OCI-LY3 (cell line): ENCODE measurements around the gene B4GALT2.

Experiments
- H2AFZ ChIP-seq: fragments of 200-600, 300-600 bp; shearing (Covaris generic); 2 replicates; pipeline ENCODE4 v1.6.0; 2014; ENCODE audit warnings: antibody characterized with exemption, low read depth, low read length
- H3K27ac ChIP-seq: fragments of 200-600, 300-600 bp; sonication (generic); 2 replicates; pipeline ENCODE4 v1.5.1; 2014; ENCODE audit warnings: mild to moderate bottlenecking, low read length, moderate library complexity, mixed read lengths
- H3K27me3 ChIP-seq: fragments of 200-600, 300-600 bp; sonication (generic); 2 replicates; pipeline ENCODE4 v1.6.1; 2014; ENCODE audit warnings: low read depth, low read length, mixed read lengths
- H3K36me3 ChIP-seq: fragments of 200-600, 300-600 bp; sonication (generic); replicated peaks from 2 replicates; pipeline ENCODE3; 2014; ENCODE audit warnings: low read depth, low read length, mixed read lengths
- H3K4me1 ChIP-seq: fragments of 300-600, 200-600 bp; sonication (generic); 2 replicates; pipeline ENCODE4 v1.6.1; 2014; ENCODE audit warnings: low read length, mixed read lengths
- H3K4me2 ChIP-seq: fragments of 200-600, 300-600 bp; sonication (generic); 2 replicates; pipeline ENCODE4 v1.6.1; 2014; ENCODE audit warnings: low read length, mixed read lengths
- H3K4me3 ChIP-seq: fragments of 300-600, 200-600 bp; sonication (generic); 2 replicates; pipeline ENCODE4 v1.5.1; 2014; ENCODE audit warnings: antibody characterized with exemption, mild to moderate bottlenecking, low read length, moderate library complexity
- H3K79me2 ChIP-seq: fragments of 300-600, 200-600 bp; shearing (Covaris generic); 2 replicates; pipeline ENCODE4 v1.6.1; 2014; ENCODE audit warnings: mild to moderate bottlenecking, low read length, mixed read lengths
- H3K9ac ChIP-seq: fragments of 300-600, 200-600 bp; shearing (Covaris generic); 2 replicates; pipeline ENCODE4 v1.6.0; 2014; ENCODE audit warnings: mild to moderate bottlenecking, low read length, moderate library complexity
- H3K9me3 ChIP-seq: fragments of 200-600, 300-600 bp; shearing (Covaris generic); 2 replicates; pipeline ENCODE4 v1.6.1; 2014; ENCODE audit warnings: low read length, mixed read lengths; ENCODE audit not compliant: insufficient read depth
- H4K20me1 ChIP-seq: fragments of 200-600, 300-600 bp; sonication (generic); 2 replicates; pipeline ENCODE4 v1.6.1; 2016; ENCODE audit warnings: low read length, mixed read lengths; ENCODE audit not compliant: insufficient read depth
- CTCF ChIP-seq: fragments of 200-600, 300-600 bp; sonication (generic); IDR thresholded peaks from 2 replicates; pipeline ENCODE4 v1.5.1; 2014; ENCODE audit warnings: antibody characterized with exemption, low read length, low read depth
- EZH2phosphoT487 ChIP-seq: fragments of 200-600 bp; shearing (Covaris generic); IDR thresholded peaks from 2 replicates; pipeline ENCODE4 v1.6.1; 2018; ENCODE audit warnings: antibody characterized with exemption, mixed run types, low read depth

B4GALT2 gene

GRCh38 chr1:44032170-44032790 is 53.3 kb downstream of the B4GALT2 start:
- Histone ChIP-seq H3K4me2 (no peak overlapping the region), H3K27ac (no peak overlapping the region), H3K9me3 (no peaks in the 10 kb centered on the region), H3K9ac (no peak overlapping the region), H3K4me1 (peaks cover 18% of the 10 kb centered on the region), H3K79me2 (no peaks in the 10 kb centered on the region), H2AFZ (no peak overlapping the region), H3K4me3 (no peak overlapping the region), H3K36me3 (no peaks in the 10 kb centered on the region), H4K20me1 (no peaks in the 10 kb centered on the region), H3K27me3 (no peaks in the 10 kb centered on the region)
- no peak for TF ChIP-seq EZH2phosphoT487
- no peak for TF ChIP-seq CTCF

- H2AFZ ChIP-seq, result no peak overlapping the region
- peaks cover 18% of the 10 kb centered on the region for H3K4me1 ChIP-seq
- no peaks in the 10 kb centered on the region for H4K20me1 ChIP-seq
- H3K27ac ChIP-seq, result no peak overlapping the region
- no peaks in the 10 kb centered on the region for H3K9me3 ChIP-seq
- H3K27me3 ChIP-seq, result no peaks in the 10 kb centered on the region
- no peak for TF ChIP-seq CTCF
- no peak for TF ChIP-seq EZH2phosphoT487
- H3K79me2 ChIP-seq, result no peaks in the 10 kb centered on the region
- H3K36me3 ChIP-seq, result no peaks in the 10 kb centered on the region
- H3K4me3 ChIP-seq, result no peak overlapping the region
- no peak overlapping the region for H3K4me2 ChIP-seq
- H3K9ac ChIP-seq, result no peak overlapping the region
Observed at GRCh38 chr1:44033041-44033575, 54.1 kb downstream of the B4GALT2 start.

- H3K27ac ChIP-seq, result no peak overlapping the region
- TF ChIP-seq CTCF, result no peak
- no peak for TF ChIP-seq EZH2phosphoT487
- no peaks in the 10 kb centered on the region for H3K79me2 ChIP-seq
- no peaks in the 10 kb centered on the region for H3K36me3 ChIP-seq
- H3K27me3 ChIP-seq, result no peaks in the 10 kb centered on the region
- H3K4me3 ChIP-seq, result no peak overlapping the region
- no peak overlapping the region for H3K9ac ChIP-seq
- no peaks in the 10 kb centered on the region for H4K20me1 ChIP-seq
- H3K9me3 ChIP-seq, result no peaks in the 10 kb centered on the region
- H3K4me1 ChIP-seq, result peaks cover 18% of the 10 kb centered on the region
- H3K4me2 ChIP-seq, result no peak overlapping the region
- H2AFZ ChIP-seq, result no peak overlapping the region
Observed at GRCh38 chr1:44033756-44034155, 54.7 kb downstream of the B4GALT2 start.

GRCh38 chr1:44034423-44034822 is 55.4 kb downstream of the B4GALT2 start:
- H3K27me3 ChIP-seq, result no peaks in the 10 kb centered on the region
- H3K9me3 ChIP-seq, result no peaks in the 10 kb centered on the region
- TF ChIP-seq EZH2phosphoT487 (no peak), CTCF (no peak)
- H3K4me2 ChIP-seq, result no peak overlapping the region
- peaks cover 15% of the 10 kb centered on the region for H3K4me1 ChIP-seq
- H3K36me3 ChIP-seq, result no peaks in the 10 kb centered on the region
- no peak overlapping the region for H2AFZ ChIP-seq
- H3K79me2 ChIP-seq, result no peaks in the 10 kb centered on the region
- no peak overlapping the region for H3K27ac ChIP-seq
- no peak overlapping the region for H3K4me3 ChIP-seq
- H4K20me1 ChIP-seq, result no peaks in the 10 kb centered on the region
- H3K9ac ChIP-seq, result no peak overlapping the region
